Right atrium auricular region (tissue), 2 donors: Measurements from ENCODE around the gene CTSL. TPM values are rescaled to one million over a fixed set of nuclear protein-coding genes. Genes with fewer than 3 reads are reported as not detected.
A peak's percentile ranks its signal among the peaks of the same experiment; 100 is the strongest.

ENCODE experiments used
- DNase-seq: peaks from one replicate; pipeline ENCODE4 v3.0.0-alpha.2; 2019; ENCODE audit warnings: low spot score
- H3K27ac ChIP-seq, 2 donors: fragments of 200-600 bp; sonication (generic); 1 replicate in 1 of 2; 2 replicates in 1 of 2; pipeline ENCODE4 v1.5.1; 2016 to 2019
- H3K27me3 ChIP-seq, 2 donors: fragments of 200-600 bp; sonication (generic); one replicate each; pipeline versions ENCODE4 v1.5.1 to v1.6.0; 2017 to 2019
- H3K36me3 ChIP-seq: fragments of 200-600 bp; sonication (generic); one replicate; pipeline ENCODE4 v1.5.1; 2016
- H3K4me1 ChIP-seq, 2 donors: fragments of 200-600 bp; sonication (generic); one replicate each; pipeline versions ENCODE4 v1.5.1 to v1.6.0; 2017 to 2019
- H3K4me3 ChIP-seq, 2 donors: fragments of 200-600 bp; sonication (generic); 1 replicate in 1 of 2; 2 replicates in 1 of 2; pipeline ENCODE4 v1.5.1; 2017 to 2019; ENCODE audit warnings: mild to moderate bottlenecking in 1 of 2, moderate library complexity in 1 of 2
- H3K9me3 ChIP-seq, 2 donors: fragments of 200-600 bp; sonication (generic); one replicate each; pipeline ENCODE4 v1.5.1; 2019
- CTCF ChIP-seq, 2 donors: fragments of 200-600 bp; sonication (generic); IDR thresholded peaks; one replicate each; pipeline ENCODE4 v1.5.1; 2019; ENCODE audit warnings: antibody characterized with exemption in 2 of 2
- total RNA-seq, 2 donors: library from RNA; depleted of rRNA; stranded (reverse); fragments of >200 nt; gene quantifications; one replicate each; pipeline ENCODE4 v1.1.0, GENCODE V29; 2016

Gene CTSL
- total RNA-seq, 2 donors from 2014 or later: 122 to 169 TPM

DNA sequence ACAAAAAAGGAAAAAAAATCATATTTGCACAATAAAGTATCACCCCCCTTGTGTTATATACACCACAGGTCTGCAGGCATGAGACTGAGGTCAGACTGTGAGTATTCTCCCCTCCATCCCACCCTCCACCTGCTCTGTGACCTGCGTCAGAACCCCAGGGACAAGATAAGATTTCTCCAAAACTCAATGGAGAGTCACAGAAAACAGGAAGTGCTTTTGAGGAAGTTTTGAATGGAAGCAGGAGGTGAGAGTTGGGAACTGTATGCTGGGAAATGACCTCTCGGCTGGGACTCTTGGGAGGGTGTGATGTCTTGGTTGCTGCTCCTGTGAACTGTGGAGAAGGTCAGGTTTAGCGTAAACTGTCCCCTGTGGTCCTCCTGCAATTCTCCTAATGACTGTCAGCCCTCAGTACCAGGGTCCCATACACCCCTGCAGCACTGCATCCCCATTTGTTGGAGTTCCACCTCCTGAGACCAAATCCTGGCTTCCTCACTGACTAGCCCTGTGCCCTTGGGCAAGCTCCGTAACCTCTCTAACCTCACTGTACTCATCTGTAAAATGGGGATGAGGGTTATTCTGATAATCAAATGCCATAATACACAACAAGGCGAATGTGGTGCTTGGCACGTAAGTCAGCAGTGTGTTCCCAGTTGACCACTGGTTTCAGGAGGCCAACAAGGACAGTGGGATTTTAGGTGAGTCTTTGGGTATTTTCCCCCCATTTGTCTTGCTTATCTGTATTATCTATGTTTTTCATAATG is 6.9 kb upstream of the CTSL start:
- H3K36me3 ChIP-seq: no peaks in the 10 kb centered on the region
- peaks cover 0 to 8% of the 10 kb centered on the region in 2 donors for H3K4me1 ChIP-seq
- no peak overlapping the region for H3K27ac ChIP-seq
- H3K4me3 ChIP-seq: no peak overlapping the region
- H3K9me3 ChIP-seq: no peaks in the 10 kb centered on the region
- no peaks in the 10 kb centered on the region for H3K27me3 ChIP-seq
- no peak for TF ChIP-seq CTCF (IDR thresholded peaks at IDR 0.05)
- no peak for DNase-seq

GRCh38 chr9:87720173-87720572 is 5.7 kb upstream of the CTSL start:
- Histone ChIP-seq H3K9me3 (no peaks in the 10 kb centered on the region), H3K4me1 (no peaks in the 10 kb centered on the region), H3K36me3 (no peaks in the 10 kb centered on the region), H3K27ac (no peak overlapping the region), H3K4me3 (no peak overlapping the region), H3K27me3 (no peaks in the 10 kb centered on the region)
- DNase-seq: no peak
- TF ChIP-seq CTCF (IDR thresholded peaks at IDR 0.05): no peak

DNA sequence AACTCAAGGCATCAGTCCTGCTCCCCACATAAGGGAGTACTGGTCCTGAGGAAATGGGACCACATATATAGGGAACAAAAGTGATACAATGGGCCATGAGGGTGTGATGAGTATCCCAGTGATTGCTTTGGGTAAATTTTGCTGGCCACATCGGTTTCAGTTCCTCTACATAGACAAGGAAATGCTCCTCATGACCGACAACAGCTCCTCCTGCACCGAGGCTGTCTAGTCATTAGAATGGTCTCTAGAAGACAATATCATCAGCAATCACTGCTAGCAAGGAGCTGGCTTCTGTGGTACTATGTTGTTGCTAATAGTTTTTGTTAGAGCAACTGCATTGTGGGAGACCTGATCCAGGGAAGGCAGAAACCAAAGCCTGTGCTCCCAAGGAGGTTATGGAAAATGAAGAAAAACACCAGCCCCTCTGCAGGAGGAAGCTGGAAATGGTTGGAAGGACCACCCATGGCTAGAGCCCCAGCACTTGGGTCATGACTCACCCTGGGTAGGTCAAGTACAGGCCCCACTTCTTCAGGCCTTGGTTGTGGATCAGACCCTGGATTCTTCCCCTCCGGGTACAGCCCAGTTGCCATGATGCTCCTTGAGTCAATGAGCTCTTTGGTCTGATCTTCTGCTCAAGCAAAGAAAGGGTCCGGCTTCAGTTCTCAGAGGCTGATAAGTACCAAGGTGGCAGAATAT is 3.4 kb upstream of the CTSL start:
- no peak overlapping the region for H3K27ac ChIP-seq
- H3K4me3 ChIP-seq: no peak overlapping the region
- H3K36me3 ChIP-seq: peaks cover 3% of the 10 kb centered on the region
- H3K27me3 ChIP-seq: no peaks in the 10 kb centered on the region
- peaks cover 0 to 11% of the 10 kb centered on the region in 2 donors for H3K4me1 ChIP-seq
- no peak for DNase-seq
- H3K9me3 ChIP-seq: no peaks in the 10 kb centered on the region
- no peak for TF ChIP-seq CTCF (IDR thresholded peaks at IDR 0.05)

DNA sequence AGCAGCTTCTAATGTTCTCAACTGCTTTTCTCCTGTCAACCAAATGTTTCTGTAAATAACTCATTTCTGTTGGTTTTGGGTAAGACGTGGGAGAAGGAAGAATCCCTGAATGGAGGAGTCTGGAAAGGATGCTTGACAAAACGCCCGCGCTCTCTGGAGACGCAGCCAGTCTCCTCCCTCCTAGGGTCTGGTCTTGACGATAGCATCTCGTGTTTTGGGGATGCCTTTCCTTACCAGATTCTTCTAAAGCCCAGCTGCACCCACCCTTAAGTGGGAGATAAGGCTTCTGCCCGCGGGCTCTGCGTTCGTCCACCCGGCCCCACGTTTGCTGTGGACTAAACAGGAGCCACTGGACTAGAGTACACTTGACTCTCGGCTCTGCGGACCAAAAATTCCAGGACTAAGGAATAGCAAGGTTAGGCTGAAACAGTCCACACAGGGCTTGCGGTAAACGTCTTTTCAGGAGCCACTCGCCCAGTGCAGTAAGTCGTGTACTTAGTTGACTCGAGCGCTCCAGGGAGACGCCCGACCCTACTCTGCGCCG is 491 bp upstream of the CTSL start:
- Histone ChIP-seq H3K36me3 (peaks cover 32% of the 10 kb centered on the region), H3K4me1 (peaks cover 0 to 39% of the 10 kb centered on the region in 2 donors), H3K27ac (peak overlapping the region; percentile 91 to 96), H3K9me3 (no peaks in the 10 kb centered on the region), H3K27me3 (no peaks in the 10 kb centered on the region), H3K4me3 (peak overlapping the region; percentile 63 to 71)
- no peak for TF ChIP-seq CTCF (IDR thresholded peaks at IDR 0.05)
- DNase-seq: no peak

- TF ChIP-seq CTCF (IDR thresholded peaks at IDR 0.05): no peak
- H3K27ac ChIP-seq: no peak overlapping the region
- no peaks in the 10 kb centered on the region for H3K27me3 ChIP-seq
- no peaks in the 10 kb centered on the region for H3K9me3 ChIP-seq
- peaks cover 0 to 42% of the 10 kb centered on the region in 2 donors for H3K4me1 ChIP-seq
- H3K4me3 ChIP-seq: no peak overlapping the region
- no peak for DNase-seq
- H3K36me3 ChIP-seq: peaks cover 52% of the 10 kb centered on the region
These were observed 3.3 kb downstream of the CTSL start for GRCh38 chr9:87729246-87729645.
